HEK293 (cell line): ENCODE data around the gene GOPC.

Source experiments
- CTCF ChIA-PET: fragments of 350-600 bp; formaldehyde crosslinking; extraction: SDS; loops from one replicate; lab custom pipeline; 2021; ENCODE audit warnings: antibody characterized with exemption; lab: Yijun Ruan, JAX
- POLR2A ChIA-PET: fragments of 300-600 bp; formaldehyde crosslinking; extraction: SDS; loops from one replicate; lab custom pipeline; 2020; ENCODE audit warnings: antibody characterized with exemption, inconsistent platforms; lab: Yijun Ruan, JAX
- H3K27ac ChIP-seq: fragments of 200-500 bp; sonication (Bioruptor generic); 2 replicates; pipeline ENCODE4 v1.5.1; 2014; ENCODE audit warnings: low read depth, low read length, control low read depth, inconsistent platforms; ENCODE audit errors: extremely low read depth
- H3K36me3 ChIP-seq, 2 experiments: fragments of 200-500 bp in 1 of 2; sonication (Bioruptor generic) in 1 of 2; 1 replicate in 1 of 2; 2 replicates in 1 of 2; pipeline ENCODE4 v1.5.1; 2014 to 2017; ENCODE audit warnings: inconsistent platforms in 2 of 2, low read length in 2 of 2; ENCODE audit not compliant: control insufficient read depth in 2 of 2, insufficient read depth in 1 of 2
- H3K4me1 ChIP-seq: fragments of 200-500 bp; sonication (Bioruptor generic); 2 replicates; pipeline ENCODE4 v1.5.1; 2014; ENCODE audit warnings: mild to moderate bottlenecking, low read length, inconsistent platforms; ENCODE audit not compliant: control insufficient read depth, insufficient read depth
- H3K4me3 ChIP-seq: 2 replicates; pipeline ENCODE4 v1.5.1; 2011; ENCODE audit warnings: low read depth, mild to moderate bottlenecking, control low read depth, low read length, moderate library complexity
- H3K9me3 ChIP-seq: fragments of 200-500 bp; sonication (Bioruptor generic); 2 replicates; pipeline ENCODE4 v1.5.1; 2014; ENCODE audit warnings: low read depth, low read length, inconsistent platforms; ENCODE audit not compliant: control insufficient read depth, insufficient read depth
- BCL11B ChIP-seq: fragments of 450-650 bp; formaldehyde crosslinking; IDR thresholded peaks from 2 replicates; pipeline ENCODE4 v1.5.1; 2016; ENCODE audit warnings: low read depth, missing biosample characterization, missing genetic modification characterization
- HIC1 ChIP-seq: fragments of 450-650 bp; formaldehyde crosslinking; IDR thresholded peaks from 2 replicates; pipeline ENCODE4 v1.5.1; 2016; ENCODE audit warnings: missing biosample characterization, missing genetic modification characterization
- HOXD13 ChIP-seq: sonication (generic); formaldehyde crosslinking; IDR thresholded peaks from 2 replicates; pipeline ENCODE4 v1.8.0; 2022; ENCODE audit warnings: missing genetic modification reagents, borderline replicate concordance
- KLF7 ChIP-seq: fragments of 450-650 bp; formaldehyde crosslinking; IDR thresholded peaks from 2 replicates; pipeline ENCODE4 v1.5.1; 2016; ENCODE audit warnings: missing biosample characterization, missing genetic modification characterization, borderline replicate concordance
- MEIS1 ChIP-seq: sonication (generic); formaldehyde crosslinking; IDR thresholded peaks from 2 replicates; pipeline ENCODE4 v1.8.1; 2022; ENCODE audit warnings: missing genetic modification reagents, mild to moderate bottlenecking, borderline replicate concordance
- PRDM2 ChIP-seq: fragments of 450-650 bp; formaldehyde crosslinking; IDR thresholded peaks from 2 replicates; pipeline ENCODE4 v1.5.1; 2016; ENCODE audit warnings: missing biosample characterization, missing genetic modification characterization, borderline replicate concordance
- SP7 ChIP-seq: fragments of 450-650 bp; formaldehyde crosslinking; IDR thresholded peaks from 2 replicates; pipeline ENCODE4 v1.5.1; 2016; ENCODE audit warnings: missing biosample characterization, missing genetic modification characterization
- ZBTB1 ChIP-seq: fragments of 450-650 bp; formaldehyde crosslinking; IDR thresholded peaks from 2 replicates; pipeline ENCODE4 v1.5.1; 2016; ENCODE audit warnings: missing biosample characterization, missing genetic modification characterization
- ZNF114 ChIP-seq: fragments of 450-650 bp; formaldehyde crosslinking; IDR thresholded peaks from 2 replicates; pipeline ENCODE4 v1.5.0; 2017; ENCODE audit warnings: missing biosample characterization, missing genetic modification characterization
- ZNF121 ChIP-seq: fragments of 450-650 bp; formaldehyde crosslinking; IDR thresholded peaks from 2 replicates; pipeline ENCODE4 v1.5.1; 2016; ENCODE audit warnings: missing biosample characterization, missing genetic modification characterization
- ZNF138 ChIP-seq: fragments of 450-650 bp; formaldehyde crosslinking; IDR thresholded peaks from 2 replicates; pipeline ENCODE4 v1.5.1; 2016; ENCODE audit warnings: missing biosample characterization, missing genetic modification characterization, borderline replicate concordance
- ZNF169 ChIP-seq: fragments of 450-650 bp; formaldehyde crosslinking; IDR thresholded peaks from 2 replicates; pipeline ENCODE4 v1.5.1; 2016; ENCODE audit warnings: missing biosample characterization, missing genetic modification characterization
- ZNF350 ChIP-seq: fragments of 450-650 bp; formaldehyde crosslinking; IDR thresholded peaks from 2 replicates; pipeline ENCODE4 v1.5.0; 2017; ENCODE audit warnings: missing biosample characterization, mild to moderate bottlenecking, missing genetic modification characterization
- ZNF354C ChIP-seq: fragments of 450-650 bp; formaldehyde crosslinking; IDR thresholded peaks from 2 replicates; pipeline ENCODE4 v1.5.1; 2016; ENCODE audit warnings: missing biosample characterization, missing genetic modification characterization, low read depth, borderline replicate concordance
- ZNF416 ChIP-seq: fragments of 450-650 bp; formaldehyde crosslinking; IDR thresholded peaks from 2 replicates; pipeline ENCODE4 v1.5.1; 2016; ENCODE audit warnings: missing biosample characterization, missing genetic modification characterization
- ZNF501 ChIP-seq: fragments of 450-650 bp; formaldehyde crosslinking; IDR thresholded peaks from 2 replicates; pipeline ENCODE4 v1.5.1; 2016; ENCODE audit warnings: missing biosample characterization, missing genetic modification characterization
- ZNF548 ChIP-seq: fragments of 450-650 bp; formaldehyde crosslinking; IDR thresholded peaks from 2 replicates; pipeline ENCODE4 v1.5.1; 2016; ENCODE audit warnings: missing biosample characterization, missing genetic modification characterization
- ZNF555 ChIP-seq: fragments of 450-650 bp; formaldehyde crosslinking; conservative IDR thresholded peaks from 2 replicates; pipeline ENCODE4 v1.5.1; 2017; ENCODE audit warnings: missing biosample characterization, mild to moderate bottlenecking, missing genetic modification characterization, inconsistent platforms
- ZNF624 ChIP-seq: fragments of 450-650 bp; formaldehyde crosslinking; IDR thresholded peaks from 2 replicates; pipeline ENCODE4 v1.5.1; 2017; ENCODE audit warnings: missing biosample characterization, missing genetic modification characterization
- ZNF707 ChIP-seq: fragments of 450-650 bp; formaldehyde crosslinking; IDR thresholded peaks from 2 replicates; pipeline ENCODE4 v1.5.1; 2016; ENCODE audit warnings: missing biosample characterization, missing genetic modification characterization
- ZNF785 ChIP-seq: fragments of 450-650 bp; formaldehyde crosslinking; IDR thresholded peaks from 2 replicates; pipeline ENCODE4 v1.5.1; 2016; ENCODE audit warnings: missing biosample characterization, missing genetic modification characterization

Gene GOPC

GRCh38 chr6:117546674-117547073 is 55.6 kb downstream of the GOPC start:
- TF ChIP-seq ZBTB1 (tag by site-specific recombination) (no peak), ZNF138 (tag by site-specific recombination) (no peak), ZNF169 (no peak), ZNF354C (tag by site-specific recombination) (no peak), HIC1 (tag by site-specific recombination) (no peak)
- no peaks in the 10 kb centered on the region for H3K9me3 ChIP-seq
- H3K4me1 ChIP-seq: peaks cover 4% of the 10 kb centered on the region; the same call in 1 of the 2 replicates
- no peak overlapping the region for H3K27ac ChIP-seq
- ChIA-PET CTCF (interaction anchor here (1.0 to 2.3 kb wide), 2 partner anchors 10 to 97 kb away, joined by 4 to 13 read pairs; no protein-coding TSS in a partner anchor), POLR2A (interaction anchor here (0.6 kb wide), 1 partner anchor 57 kb away, joined by 3 read pairs; no protein-coding TSS in a partner anchor)
- H3K4me3 ChIP-seq: no peak overlapping the region
- peaks cover 0 to 57% of the 10 kb centered on the region in 2 experiments; a peak in 1 of 3 replicates for H3K36me3 ChIP-seq

GRCh38 chr6:117545161-117545595 is 57.1 kb downstream of the GOPC start:
- H3K36me3 ChIP-seq: peaks cover 0 to 68% of the 10 kb centered on the region in 2 experiments; a peak in 2 of 3 replicates
- no peak overlapping the region for H3K27ac ChIP-seq
- TF ChIP-seq ZNF501 (tag by site-specific recombination) (no peak), MEIS1 (peak; percentile 63; the same call in 1 of the 2 replicates)
- no peaks in the 10 kb centered on the region for H3K9me3 ChIP-seq
- ChIA-PET CTCF (interaction anchor here (0.5 to 2.3 kb wide), 2 partner anchors 11 to 93 kb away, joined by 3 to 13 read pairs; no protein-coding TSS in a partner anchor), POLR2A (no interaction called here)
- H3K4me1 ChIP-seq: peaks cover 4% of the 10 kb centered on the region; the same call in 1 of the 2 replicates
- H3K4me3 ChIP-seq: no peak overlapping the region

GRCh38 chr6:117544716-117545115 is 57.6 kb downstream of the GOPC start:
- Histone ChIP-seq H3K4me3 (no peak overlapping the region), H3K4me1 (peaks cover 4% of the 10 kb centered on the region; the same call in 1 of the 2 replicates), H3K36me3 (peaks cover 1 to 70% of the 10 kb centered on the region in 2 experiments), H3K27ac (no peak overlapping the region), H3K9me3 (no peaks in the 10 kb centered on the region)
- ChIA-PET CTCF (interaction anchor here (0.5 kb wide), 1 partner anchor 93 kb away, joined by 3 read pairs; no protein-coding TSS in a partner anchor), POLR2A (no interaction called here)
- TF ChIP-seq ZNF785 (no peak), SP7 (tag by site-specific recombination) (no peak), ZNF548 (tag by site-specific recombination) (no peak), BCL11B (tag by site-specific recombination) (no peak), PRDM2 (tag by site-specific recombination) (no peak), ZNF624 (tag by site-specific recombination) (no peak), ZNF350 (tag by site-specific recombination) (no peak), HOXD13 (CRISPR knock-in tag) (no peak), ZNF555 (tag by site-specific recombination) (no peak), KLF7 (tag by site-specific recombination) (no peak), ZNF114 (tag by site-specific recombination) (no peak), ZNF121 (tag by site-specific recombination) (no peak), ZNF707 (no peak), ZNF416 (no peak)
